Memory B cell (primary cell): ENCODE measurements around the gene RUVBL1.

ENCODE experiments used
- ATAC-seq: fragments of 150-1000 bp; cut with Tn5 transposase; 2 replicates; pipeline ENCODE4 v1.10.0; 2021; ENCODE audit warnings: low read depth, mild to moderate bottlenecking, moderate library complexity
- DNase-seq, 2 donors: peaks; one replicate each; pipeline ENCODE4 v3.0.0; 2022; ENCODE audit warnings: low spot score in 2 of 2
- H3K27ac Mint-ChIP-seq: one replicate; pipeline ENCODE4 v1.8.0; 2022; ENCODE audit warnings: mild to moderate bottlenecking, moderate library complexity, mixed read lengths
- H3K27me3 Mint-ChIP-seq: one replicate; pipeline ENCODE4 v1.8.0; 2022; ENCODE audit warnings: mixed read lengths
- H3K36me3 Mint-ChIP-seq: one replicate; pipeline ENCODE4 v1.8.0; 2022; ENCODE audit warnings: mild to moderate bottlenecking, mixed read lengths
- H3K4me1 Mint-ChIP-seq: one replicate; pipeline ENCODE4 v1.8.0; 2022; ENCODE audit warnings: mixed read lengths
- H3K4me3 Mint-ChIP-seq: one replicate; pipeline ENCODE4 v1.8.0; 2022; ENCODE audit warnings: mild to moderate bottlenecking, moderate library complexity, mixed read lengths
- H3K9me3 Mint-ChIP-seq: one replicate; pipeline ENCODE4 v1.8.0; 2022; ENCODE audit warnings: mixed read lengths

The RUVBL1 gene

DNA sequence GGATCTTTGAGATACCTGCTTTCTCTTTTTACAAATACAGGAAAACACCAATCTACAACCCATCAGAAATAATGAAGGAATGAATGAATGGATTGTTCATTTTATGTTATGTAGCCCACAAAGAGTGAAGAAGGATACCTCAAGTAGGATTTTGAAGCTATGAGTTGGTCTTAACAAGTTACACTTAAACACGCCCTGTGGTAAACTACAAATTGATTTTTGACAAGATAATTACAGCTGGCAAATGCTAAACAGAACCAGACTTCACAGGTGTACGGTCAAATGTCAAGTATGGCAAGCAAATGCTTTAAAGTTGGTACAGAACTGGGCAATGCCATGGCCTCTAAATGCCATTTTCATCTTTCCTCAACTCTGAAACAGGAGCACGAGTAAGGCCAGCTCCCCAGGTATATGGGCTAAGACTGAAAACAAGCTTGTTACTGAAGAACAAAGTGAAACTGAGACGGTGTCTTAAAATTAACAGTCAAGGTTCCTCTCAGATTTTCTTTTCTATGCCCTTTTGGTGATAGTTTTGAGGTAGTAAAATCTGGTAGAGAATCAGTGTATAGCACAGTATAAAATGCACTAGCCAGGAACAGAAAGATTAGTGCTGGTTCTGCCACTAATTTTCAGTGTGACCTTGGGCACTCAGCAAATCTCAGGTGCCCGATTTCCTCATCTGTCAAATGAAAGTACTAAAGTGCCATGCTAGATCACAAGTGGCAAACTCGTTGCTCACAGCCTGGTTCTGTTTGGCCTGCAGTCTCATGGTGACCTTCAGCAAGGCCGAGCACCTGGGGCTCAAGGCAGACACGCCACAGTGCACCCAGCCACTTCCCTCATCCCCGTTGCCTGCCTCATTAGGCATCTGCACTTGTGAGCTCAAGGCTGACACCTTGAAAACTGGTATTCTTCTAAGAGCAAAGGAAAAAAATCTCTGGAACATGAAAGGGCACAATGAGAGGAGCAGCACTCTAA lies 9.5 kb downstream of the RUVBL1 start:
- Mint-ChIP-seq H3K36me3 (peaks cover 27% of the 10 kb centered on the region), H3K9me3 (no peaks in the 10 kb centered on the region), H3K27ac (peak overlapping the region; percentile 94), H3K4me3 (peak overlapping the region; percentile 53), H3K4me1 (peaks cover 23% of the 10 kb centered on the region), H3K27me3 (no peaks in the 10 kb centered on the region)
- DNase-seq (peak in 1 of 2 donors; percentile 4), ATAC-seq (peak; percentile 78)

- Mint-ChIP-seq H3K4me1 (peaks cover 23% of the 10 kb centered on the region), H3K4me3 (peak overlapping the region; percentile 19), H3K36me3 (peaks cover 18% of the 10 kb centered on the region), H3K27me3 (no peaks in the 10 kb centered on the region), H3K27ac (peak overlapping the region; percentile 94), H3K9me3 (no peaks in the 10 kb centered on the region)
- ATAC-seq (peak; percentile 83), DNase-seq (peak in 1 of 2 donors; percentile 9)
Observed at GRCh38 chr3:128112357-128112968, 11.1 kb downstream of the RUVBL1 start.

DNA sequence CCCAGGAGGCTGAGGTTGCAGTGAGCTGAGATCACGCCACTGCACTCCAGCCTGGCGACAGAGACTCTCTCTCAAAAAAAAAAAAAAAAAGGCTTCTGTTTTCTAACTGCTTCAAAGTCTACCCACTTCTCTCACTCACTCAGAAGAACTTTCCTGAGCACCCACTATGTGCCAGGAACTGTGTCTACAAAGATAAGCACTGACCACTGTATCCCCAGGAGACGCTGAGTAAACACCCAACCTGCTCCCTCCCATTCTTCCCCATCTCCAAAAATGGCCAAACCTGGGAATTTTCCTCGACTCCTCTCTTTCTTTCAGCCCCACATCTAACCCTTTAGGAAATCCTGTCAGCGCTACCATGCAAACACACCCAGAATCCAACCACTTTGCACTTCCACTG lies 12.5 kb downstream of the RUVBL1 start:
- Mint-ChIP-seq H3K4me1 (peaks cover 26% of the 10 kb centered on the region), H3K27ac (no peak overlapping the region), H3K27me3 (no peaks in the 10 kb centered on the region), H3K9me3 (no peaks in the 10 kb centered on the region), H3K4me3 (no peak overlapping the region), H3K36me3 (peaks cover 15% of the 10 kb centered on the region)
- no peak for ATAC-seq
- DNase-seq = no peak

GRCh38 chr3:128107834-128108233 lies 15.8 kb downstream of the RUVBL1 start:
- no peaks in the 10 kb centered on the region for H3K9me3 Mint-ChIP-seq
- H3K36me3 Mint-ChIP-seq = peaks cover 26% of the 10 kb centered on the region
- DNase-seq (no peak), ATAC-seq (no peak)
- H3K4me1 Mint-ChIP-seq = peaks cover 11% of the 10 kb centered on the region
- no peak overlapping the region for H3K4me3 Mint-ChIP-seq
- H3K27me3 Mint-ChIP-seq = no peaks in the 10 kb centered on the region
- no peak overlapping the region for H3K27ac Mint-ChIP-seq

DNA sequence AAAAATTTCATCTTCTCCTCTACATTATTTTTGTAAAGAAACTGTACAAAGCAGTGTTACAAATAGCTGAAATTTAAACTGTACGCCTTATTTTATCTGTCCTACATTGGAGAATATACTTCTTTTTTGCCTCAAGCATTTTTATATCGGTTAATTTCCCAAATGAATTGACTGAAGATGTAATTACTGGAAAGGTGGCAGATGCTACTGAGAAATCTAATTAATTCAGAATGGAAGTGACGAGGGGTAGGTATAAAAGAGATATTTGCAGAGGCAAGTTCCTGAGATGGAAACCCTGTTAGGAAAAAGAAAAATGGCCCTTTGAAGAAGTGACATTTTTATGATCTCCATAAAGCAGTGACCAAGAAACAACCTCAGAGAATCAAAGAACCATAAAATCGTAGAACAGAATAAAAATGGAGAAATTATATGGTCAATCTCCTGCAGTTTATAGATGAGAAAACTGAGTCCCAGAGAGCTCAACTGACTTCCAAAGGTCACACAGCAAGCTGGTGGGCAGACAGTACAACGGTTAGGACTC lies 20.4 kb downstream of the RUVBL1 start:
- Mint-ChIP-seq H3K36me3 (peaks cover 24% of the 10 kb centered on the region), H3K4me1 (peaks cover 4% of the 10 kb centered on the region), H3K27me3 (no peaks in the 10 kb centered on the region), H3K27ac (no peak overlapping the region), H3K4me3 (no peak overlapping the region), H3K9me3 (no peaks in the 10 kb centered on the region)
- no peak for DNase-seq
- ATAC-seq = no peak

- H3K4me3 Mint-ChIP-seq = no peak overlapping the region
- no peak for DNase-seq
- H3K9me3 Mint-ChIP-seq = no peaks in the 10 kb centered on the region
- no peaks in the 10 kb centered on the region for H3K27me3 Mint-ChIP-seq
- H3K36me3 Mint-ChIP-seq = peaks cover 38% of the 10 kb centered on the region
- no peaks in the 10 kb centered on the region for H3K4me1 Mint-ChIP-seq
- ATAC-seq = no peak
- no peak overlapping the region for H3K27ac Mint-ChIP-seq
Observed at GRCh38 chr3:128100638-128101037, 23.0 kb downstream of the RUVBL1 start.

- peaks cover 38% of the 10 kb centered on the region for H3K36me3 Mint-ChIP-seq
- no peak overlapping the region for H3K27ac Mint-ChIP-seq
- ATAC-seq = no peak
- no peaks in the 10 kb centered on the region for H3K4me1 Mint-ChIP-seq
- H3K27me3 Mint-ChIP-seq = no peaks in the 10 kb centered on the region
- H3K9me3 Mint-ChIP-seq = no peaks in the 10 kb centered on the region
- no peak for DNase-seq
- H3K4me3 Mint-ChIP-seq = no peak overlapping the region
Observed at GRCh38 chr3:128100161-128100560, 23.5 kb downstream of the RUVBL1 start.

DNA sequence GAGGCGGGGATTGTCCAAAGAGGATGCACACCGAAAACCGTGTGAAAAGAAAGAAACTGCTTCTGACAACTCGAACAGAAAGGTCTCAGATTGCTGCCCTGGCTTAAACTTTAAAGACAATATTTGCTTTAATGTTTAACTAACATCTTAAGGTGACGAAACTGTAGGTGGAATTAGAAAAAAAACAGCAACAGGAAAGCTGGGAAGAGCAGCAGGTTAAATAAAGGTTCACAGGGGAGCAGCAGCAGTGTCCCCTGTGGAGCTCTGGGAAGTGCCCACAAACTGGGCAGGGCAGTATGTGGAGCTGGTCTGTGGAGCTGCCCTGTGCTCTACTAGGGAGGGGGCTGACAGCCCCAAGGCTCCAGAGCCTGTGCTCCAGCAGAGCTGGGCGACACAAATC lies 25.4 kb downstream of the RUVBL1 start:
- H3K36me3 Mint-ChIP-seq = peaks cover 26% of the 10 kb centered on the region
- H3K27ac Mint-ChIP-seq = no peak overlapping the region
- DNase-seq (no peak), ATAC-seq (no peak)
- H3K4me3 Mint-ChIP-seq = no peak overlapping the region
- H3K9me3 Mint-ChIP-seq = no peaks in the 10 kb centered on the region
- no peaks in the 10 kb centered on the region for H3K4me1 Mint-ChIP-seq
- no peaks in the 10 kb centered on the region for H3K27me3 Mint-ChIP-seq

- no peaks in the 10 kb centered on the region for H3K4me1 Mint-ChIP-seq
- peaks cover 21% of the 10 kb centered on the region for H3K36me3 Mint-ChIP-seq
- no peaks in the 10 kb centered on the region for H3K27me3 Mint-ChIP-seq
- ATAC-seq (peak; percentile 100), DNase-seq (peak; percentile 71 to 82)
- no peak overlapping the region for H3K27ac Mint-ChIP-seq
- no peaks in the 10 kb centered on the region for H3K9me3 Mint-ChIP-seq
- no peak overlapping the region for H3K4me3 Mint-ChIP-seq
Observed at GRCh38 chr3:128095222-128095703, 28.3 kb downstream of the RUVBL1 start.

- DNase-seq (no peak), ATAC-seq (no peak)
- Mint-ChIP-seq H3K4me3 (no peak overlapping the region), H3K27ac (no peak overlapping the region), H3K9me3 (no peaks in the 10 kb centered on the region), H3K27me3 (no peaks in the 10 kb centered on the region), H3K36me3 (peaks cover 20% of the 10 kb centered on the region), H3K4me1 (no peaks in the 10 kb centered on the region)
Observed at GRCh38 chr3:128094295-128095151, 29.1 kb downstream of the RUVBL1 start.

- Mint-ChIP-seq H3K27ac (no peak overlapping the region), H3K4me3 (no peak overlapping the region), H3K4me1 (peaks cover 3% of the 10 kb centered on the region), H3K9me3 (no peaks in the 10 kb centered on the region), H3K27me3 (no peaks in the 10 kb centered on the region), H3K36me3 (peaks cover 12% of the 10 kb centered on the region)
- DNase-seq = no peak
- no peak for ATAC-seq
Observed at GRCh38 chr3:128091586-128091985, 32.0 kb downstream of the RUVBL1 start.

DNA sequence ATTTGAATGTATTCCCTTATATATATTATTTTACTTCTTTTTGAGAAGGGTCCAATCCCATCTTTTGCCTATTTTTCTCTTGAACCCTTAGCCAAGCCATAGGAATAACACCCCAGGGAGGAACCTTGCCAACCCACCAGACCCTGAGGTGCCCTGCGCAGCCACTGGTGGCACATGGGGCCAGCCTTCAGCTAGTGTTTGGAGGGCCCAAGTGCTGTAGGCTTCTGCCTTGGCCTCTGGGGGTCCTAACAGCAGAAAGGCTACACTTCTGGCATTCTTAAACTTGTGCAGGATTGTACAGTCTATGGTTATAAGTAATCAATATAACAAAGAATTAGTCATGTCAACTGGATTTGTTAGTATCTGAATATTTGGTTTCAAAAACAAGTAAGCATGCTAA lies 34.5 kb downstream of the RUVBL1 start:
- no peaks in the 10 kb centered on the region for H3K27me3 Mint-ChIP-seq
- ATAC-seq = no peak
- H3K36me3 Mint-ChIP-seq = peaks cover 11% of the 10 kb centered on the region
- no peak overlapping the region for H3K4me3 Mint-ChIP-seq
- no peak overlapping the region for H3K27ac Mint-ChIP-seq
- no peaks in the 10 kb centered on the region for H3K9me3 Mint-ChIP-seq
- peaks cover 3% of the 10 kb centered on the region for H3K4me1 Mint-ChIP-seq
- DNase-seq = no peak

DNA sequence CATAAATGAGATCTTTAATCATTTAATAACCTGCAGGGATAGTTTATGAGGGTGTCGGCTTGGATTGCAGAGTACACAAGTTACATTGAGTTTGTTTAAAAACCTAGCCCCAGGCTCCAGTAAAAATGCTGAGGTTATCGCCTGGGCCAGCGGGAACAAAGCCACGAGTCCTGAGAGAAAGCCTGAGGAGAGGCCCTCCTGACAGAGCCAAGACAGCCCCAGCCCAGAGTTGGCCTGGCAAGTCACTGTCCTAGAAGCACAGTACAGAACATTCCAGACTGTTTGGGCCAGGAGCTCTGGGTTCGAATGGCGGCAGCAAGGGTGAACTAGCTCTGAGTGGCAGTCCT lies 39.0 kb downstream of the RUVBL1 start:
- Mint-ChIP-seq H3K36me3 (peaks cover 26% of the 10 kb centered on the region), H3K9me3 (no peaks in the 10 kb centered on the region), H3K27me3 (no peaks in the 10 kb centered on the region), H3K4me1 (peaks cover 3% of the 10 kb centered on the region), H3K27ac (no peak overlapping the region), H3K4me3 (no peak overlapping the region)
- DNase-seq (no peak), ATAC-seq (no peak)
